Measurements from ENCODE around the gene LAMA3. TPM values are rescaled to one million over a fixed set of nuclear protein-coding genes. Genes with fewer than 3 reads are reported as not detected.

Gene LAMA3
- total and polyA plus RNA-seq, 10 of the 15 experiments (the other 5 are each of a cell fraction or from before 2014, with no cell fraction given): 0.37 to 6.5 (median 5.4) TPM

- TF ChIP-seq ZBTB40 (IDR thresholded peaks at IDR 0.05; ENCODE audit: borderline replicate concordance) (no peak), STAT3 (IDR thresholded peaks at IDR 0.05; ENCODE audit: low read depth, low read length) (no peak)
These were observed 182.2 kb downstream of the LAMA3 start (continued) for GRCh38 chr18:23871410-23871809.

GRCh38 chr18:23872701-23873550 is 183.7 kb downstream of the LAMA3 start:
- H3K79me2 ChIP-seq (ENCODE audit: control insufficient read depth, insufficient read depth, low read length): no peaks in the 10 kb centered on the region
- H3K27ac ChIP-seq (ENCODE audit: control insufficient read depth, insufficient read depth): no peak overlapping the region
- ChIA-PET RAD21 (ENCODE audit: unreplicated experiment) (no interaction called here), CTCF (no interaction called here), SMC1A (ENCODE audit: uncharacterized antibody, unreplicated experiment) (interaction anchor here (0.6 to 1.0 kb wide), 2 partner anchors 13 to 138 kb away, joined by 3 read pairs; no protein-coding TSS in a partner anchor), POLR2A (interaction anchor here (0.7 kb wide), 1 partner anchor 14 kb away, joined by 3 read pairs; no protein-coding TSS in a partner anchor)
- H2AFZ ChIP-seq (ENCODE audit: control insufficient read depth, low read depth, low read length): no peak overlapping the region
- H3K27me3 ChIP-seq (replicated peaks in 1 of 2; ENCODE audit: control insufficient read depth in 2 of 2, insufficient read depth in 2 of 2, low read length in 1 of 2): no peaks in the 10 kb centered on the region
- in situ Hi-C loops (cut with MboI): no loop called here
- no peak for FAIRE-seq
- intact Hi-C loops (cut with micrococcal nuclease; ENCODE audit: unreplicated experiment): no loop called here
- 63% methylated on average over 24 of the region's 25 CpGs for WGBS (ENCODE audit: insufficient coverage, insufficient replicate concordance, low lambda C conversion rate, missing lambda C conversion rate)
- no peak for DNase-seq (ENCODE audit: low read depth, low spot score)
- H3K4me3 ChIP-seq: no peak overlapping the region
- ATAC-seq: no peak
- peaks cover 12% of the 10 kb centered on the region for H3K4me1 ChIP-seq (ENCODE audit: control insufficient read depth, insufficient read depth, low read length)
- no peaks in the 10 kb centered on the region for H3K9me3 ChIP-seq (replicated peaks; ENCODE audit: control insufficient read depth, insufficient read depth, low read length)
- BruUV-seq (replicated peaks): no TSS peak
- H3K9ac ChIP-seq (ENCODE audit: control insufficient read depth, insufficient read depth, low read length): no peak overlapping the region
- H3K4me2 ChIP-seq (ENCODE audit: control insufficient read depth, insufficient read depth): no peak overlapping the region
- no peaks in the 10 kb centered on the region for H3K36me3 ChIP-seq (ENCODE audit: control insufficient read depth in 2 of 2, insufficient read depth in 2 of 2, low read length in 1 of 2)
- no peaks in the 10 kb centered on the region for H4K20me1 ChIP-seq (ENCODE audit: control insufficient read depth, insufficient read depth)
- no peak for TF ChIP-seq EED (IDR thresholded peaks at IDR 0.05; ENCODE audit: low read depth)
- no peak for TF ChIP-seq SUPT20H (IDR thresholded peaks at IDR 0.05; ENCODE audit: borderline replicate concordance, control insufficient read depth, low read depth, low read length)
- TF ChIP-seq GATAD2B (conservative IDR thresholded peaks at IDR 0.05; ENCODE audit: low read depth): no peak
- TF ChIP-seq ZNF24 (IDR thresholded peaks at IDR 0.05): no peak
- no peak for TF ChIP-seq SIX5 (IDR thresholded peaks at IDR 0.05; ENCODE audit: low read depth, low read length, severe bottlenecking)
- TF ChIP-seq NR2C1 (IDR thresholded peaks at IDR 0.05): no peak
- TF ChIP-seq IRF3 (IDR thresholded peaks at IDR 0.05): no peak
- TF ChIP-seq ELK1 (IDR thresholded peaks at IDR 0.05; ENCODE audit: low read depth, low read length): no peak
- no peak for TF ChIP-seq ZBTB40 (IDR thresholded peaks at IDR 0.05; ENCODE audit: borderline replicate concordance)

All from GM12878 (cell line).